ENCODE data around the gene TEKT4. TPM values are rescaled to one million over a fixed set of nuclear protein-coding genes. Genes with fewer than 3 reads are reported as not detected.
"Not testable (repeated sequence)": the region's sequence is repeated elsewhere in the genome, so short reads cannot be mapped to it uniquely, and the experiment has no call there.

TEKT4 gene
- total RNA-seq, 6 experiments from 2014 or later = not detected

DNA sequence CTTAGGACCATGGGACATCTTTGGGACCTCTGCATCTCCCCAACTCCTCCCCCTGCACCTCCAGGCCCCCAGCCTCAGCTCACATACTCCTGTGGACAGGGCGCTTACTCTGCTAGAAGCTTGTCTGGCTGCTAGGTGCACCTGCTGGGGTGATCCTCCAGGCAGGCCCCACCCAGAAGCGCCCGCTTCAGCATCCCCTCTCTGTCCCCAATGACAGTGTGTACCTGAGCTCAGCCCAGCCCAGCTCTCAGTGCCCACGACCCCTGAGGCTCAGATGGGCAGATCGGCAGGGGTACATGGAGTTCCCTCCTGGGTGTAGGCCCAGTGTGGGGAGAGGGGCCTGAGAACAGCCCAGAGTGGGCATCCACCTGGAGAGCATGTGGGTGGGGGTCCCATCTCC, 5.9 kb downstream of the TEKT4 start:
- H3K4me1 Mint-ChIP-seq (ENCODE audit: low read depth) = no peaks in the 10 kb centered on the region
- DNase-seq = no peak
- no peaks in the 10 kb centered on the region for H3K9me3 Mint-ChIP-seq
- H3K36me3 Mint-ChIP-seq (ENCODE audit: low read depth) = no peaks in the 10 kb centered on the region
- TF ChIP-seq, protein P1, sequence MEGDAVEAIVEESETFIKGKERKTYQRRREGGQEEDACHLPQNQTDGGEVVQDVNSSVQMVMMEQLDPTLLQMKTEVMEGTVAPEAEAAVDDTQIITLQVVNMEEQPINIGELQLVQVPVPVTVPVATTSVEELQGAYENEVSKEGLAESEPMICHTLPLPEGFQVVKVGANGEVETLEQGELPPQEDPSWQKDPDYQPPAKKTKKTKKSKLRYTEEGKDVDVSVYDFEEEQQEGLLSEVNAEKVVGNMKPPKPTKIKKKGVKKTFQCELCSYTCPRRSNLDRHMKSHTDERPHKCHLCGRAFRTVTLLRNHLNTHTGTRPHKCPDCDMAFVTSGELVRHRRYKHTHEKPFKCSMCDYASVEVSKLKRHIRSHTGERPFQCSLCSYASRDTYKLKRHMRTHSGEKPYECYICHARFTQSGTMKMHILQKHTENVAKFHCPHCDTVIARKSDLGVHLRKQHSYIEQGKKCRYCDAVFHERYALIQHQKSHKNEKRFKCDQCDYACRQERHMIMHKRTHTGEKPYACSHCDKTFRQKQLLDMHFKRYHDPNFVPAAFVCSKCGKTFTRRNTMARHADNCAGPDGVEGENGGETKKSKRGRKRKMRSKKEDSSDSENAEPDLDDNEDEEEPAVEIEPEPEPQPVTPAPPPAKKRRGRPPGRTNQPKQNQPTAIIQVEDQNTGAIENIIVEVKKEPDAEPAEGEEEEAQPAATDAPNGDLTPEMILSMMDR (IDR thresholded peaks at IDR 0.05) = no peak
- no peak overlapping the region for H3K4me3 Mint-ChIP-seq
- H3K27me3 Mint-ChIP-seq (ENCODE audit: insufficient read depth) = peaks cover 4% of the 10 kb centered on the region; the same call in 1 of the 2 replicates
- no peak overlapping the region for H3K27ac Mint-ChIP-seq

DNA sequence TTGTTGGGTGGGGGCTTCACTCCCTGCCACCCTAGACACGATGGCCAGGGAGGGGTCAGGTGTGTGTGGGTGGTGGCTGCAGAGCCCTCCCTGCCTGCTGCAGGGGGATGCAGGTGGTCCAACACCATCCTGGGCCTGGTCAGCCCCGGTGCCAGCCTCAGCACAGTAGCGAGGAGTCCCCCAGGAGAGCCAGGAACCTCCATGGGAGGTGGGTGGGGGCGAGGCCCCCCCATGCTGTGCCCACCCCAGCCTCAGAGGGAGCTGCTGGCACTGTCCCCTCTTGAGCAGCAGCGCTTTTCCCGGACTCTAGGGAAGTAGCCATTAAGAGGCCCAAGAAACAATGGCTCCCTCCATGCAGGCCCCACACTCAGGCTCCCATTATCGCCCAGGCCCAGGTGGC, 7.3 kb downstream of the TEKT4 start:
- H3K9me3 Mint-ChIP-seq; H3K27me3 Mint-ChIP-seq (ENCODE audit: insufficient read depth); H3K36me3 Mint-ChIP-seq (ENCODE audit: low read depth); DNase-seq; H3K4me1 Mint-ChIP-seq (ENCODE audit: low read depth); H3K4me3 Mint-ChIP-seq; H3K27ac Mint-ChIP-seq: not testable (repeated sequence)

DNA sequence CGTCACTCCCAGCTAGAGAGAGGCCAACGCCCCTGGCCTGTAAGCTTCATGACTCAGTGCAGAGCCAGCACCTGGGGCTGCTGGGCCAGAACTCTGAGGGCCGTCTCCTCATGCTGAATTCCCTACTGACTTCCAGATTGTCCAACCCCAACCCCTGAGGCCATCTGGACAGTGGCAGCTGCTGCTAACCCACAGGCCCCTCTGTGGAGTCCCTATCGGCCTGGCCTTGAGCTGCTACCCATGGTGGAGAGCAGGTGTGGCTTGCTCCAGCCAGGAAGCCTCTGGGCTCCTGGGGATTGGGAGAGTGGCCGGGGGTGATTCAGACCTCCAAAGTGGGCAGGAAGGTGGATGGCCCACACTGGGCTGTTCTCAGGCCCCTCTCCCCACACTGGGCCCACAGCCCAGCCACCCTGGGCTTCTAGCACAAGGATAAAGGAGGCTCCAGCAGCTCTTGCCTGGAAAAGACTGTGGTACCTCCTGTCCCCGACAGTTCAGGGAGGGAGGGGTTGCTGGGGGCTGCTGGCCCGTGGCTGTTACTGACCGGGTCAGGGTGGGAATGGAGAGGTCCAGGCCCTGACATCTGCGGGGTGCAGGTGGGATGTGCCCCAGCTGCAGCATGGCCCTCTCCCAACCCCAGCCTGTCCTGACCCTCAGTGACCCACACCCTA, 8.2 kb downstream of the TEKT4 start:
- H3K27ac Mint-ChIP-seq = no peak overlapping the region
- H3K36me3 Mint-ChIP-seq (ENCODE audit: low read depth) = no peaks in the 10 kb centered on the region
- no peaks in the 10 kb centered on the region for H3K4me1 Mint-ChIP-seq (ENCODE audit: low read depth)
- no peaks in the 10 kb centered on the region; the same call in 1 of the 2 replicates for H3K27me3 Mint-ChIP-seq (ENCODE audit: insufficient read depth)
- TF ChIP-seq, protein P1 (IDR thresholded peaks at IDR 0.05) = no peak
- H3K4me3 Mint-ChIP-seq = no peak overlapping the region
- H3K9me3 Mint-ChIP-seq = no peaks in the 10 kb centered on the region
- no peak for DNase-seq

- no peaks in the 10 kb centered on the region for H3K4me1 Mint-ChIP-seq (ENCODE audit: low read depth)
- no peak for DNase-seq
- no peak overlapping the region for H3K27ac Mint-ChIP-seq
- no peaks in the 10 kb centered on the region; the same call in 1 of the 2 replicates for H3K27me3 Mint-ChIP-seq (ENCODE audit: insufficient read depth)
- no peaks in the 10 kb centered on the region for H3K9me3 Mint-ChIP-seq
- TF ChIP-seq, protein P1 (IDR thresholded peaks at IDR 0.05) = no peak
- H3K4me3 Mint-ChIP-seq = no peak overlapping the region
- no peaks in the 10 kb centered on the region for H3K36me3 Mint-ChIP-seq (ENCODE audit: low read depth)
Observed at GRCh38 chr2:94879982-94880377, 8.8 kb downstream of the TEKT4 start.

GRCh38 chr2:94880507-94880906, 9.3 kb downstream of the TEKT4 start:
- H3K27me3 Mint-ChIP-seq (ENCODE audit: insufficient read depth) = no peaks in the 10 kb centered on the region; the same call in 1 of the 2 replicates
- H3K4me3 Mint-ChIP-seq = no peak overlapping the region
- no peak for DNase-seq
- H3K4me1 Mint-ChIP-seq (ENCODE audit: low read depth) = no peaks in the 10 kb centered on the region
- TF ChIP-seq, protein P1 (IDR thresholded peaks at IDR 0.05) = no peak
- no peaks in the 10 kb centered on the region for H3K36me3 Mint-ChIP-seq (ENCODE audit: low read depth)
- H3K9me3 Mint-ChIP-seq = no peaks in the 10 kb centered on the region
- H3K27ac Mint-ChIP-seq = no peak overlapping the region

DNA sequence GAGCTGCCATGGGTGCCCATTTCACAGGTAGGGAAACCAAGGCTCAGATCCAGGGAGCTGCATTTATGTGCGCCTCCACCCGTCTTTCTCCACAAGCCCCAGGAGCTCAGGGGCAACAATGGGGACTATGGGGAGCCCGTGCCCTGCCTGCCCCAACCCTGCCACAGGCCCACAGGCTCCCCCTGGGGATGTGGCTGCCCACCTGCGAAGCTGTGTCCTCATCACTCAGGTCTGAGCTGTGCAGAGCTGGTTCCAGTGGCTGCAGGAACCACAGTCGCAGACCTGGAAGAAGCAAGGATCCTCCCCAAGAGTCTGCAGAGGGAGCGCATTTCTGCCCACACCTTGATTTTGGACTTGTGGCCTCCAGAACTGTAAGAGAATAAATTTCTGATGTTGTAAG, 9.8 kb downstream of the TEKT4 start:
- Mint-ChIP-seq H3K9me3 (no peaks in the 10 kb centered on the region), H3K36me3 (ENCODE audit: low read depth) (no peaks in the 10 kb centered on the region), H3K4me3 (no peak overlapping the region), H3K4me1 (ENCODE audit: low read depth) (no peaks in the 10 kb centered on the region), H3K27ac (no peak overlapping the region), H3K27me3 (ENCODE audit: insufficient read depth) (no peaks in the 10 kb centered on the region; the same call in 1 of the 2 replicates)
- no peak for DNase-seq
- TF ChIP-seq, protein P1 (IDR thresholded peaks at IDR 0.05) = no peak

All from HFFc6 (cell line).